ENCODE results near the gene IRX4.

Gene IRX4

DNA sequence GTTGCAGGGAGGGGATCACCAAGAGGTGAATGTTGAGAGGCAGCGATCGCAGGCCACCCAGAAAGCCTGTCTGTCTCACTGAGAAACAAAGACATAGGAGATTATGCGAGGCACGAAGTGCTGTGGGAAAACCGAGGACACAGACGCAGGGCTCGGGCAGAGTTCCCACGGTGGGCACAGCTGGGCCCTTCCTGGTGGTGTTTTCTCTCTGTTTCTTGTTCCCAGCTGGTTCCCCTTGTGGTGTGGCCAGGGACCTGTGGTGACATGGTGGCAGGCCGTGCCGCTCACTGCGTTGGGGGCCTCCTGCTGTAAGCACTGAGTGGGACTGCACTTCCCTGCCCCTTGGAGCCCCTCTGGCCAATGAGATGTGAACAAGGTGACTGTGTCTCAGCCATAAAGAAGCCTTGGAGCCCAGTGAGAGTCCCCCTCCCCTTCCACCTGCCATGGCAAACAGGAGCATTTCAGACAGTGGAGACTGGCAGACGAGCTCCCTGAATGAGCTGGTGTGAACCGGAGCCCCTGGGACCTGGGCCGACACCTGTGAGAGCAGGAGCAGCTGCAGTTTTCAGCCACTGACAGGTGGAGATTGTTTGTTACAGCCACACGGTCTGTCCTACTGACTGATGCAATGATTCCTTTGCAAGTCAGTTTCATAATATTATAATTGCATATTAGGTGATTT is 13.2 kb upstream of the IRX4 start:
- Histone ChIP-seq H3K9me3 (replicated peaks; ENCODE audit: insufficient read depth, low read length) (no peaks in the 10 kb centered on the region), H3K4me3 (ENCODE audit: low read length) (no peak overlapping the region), H2AFZ (ENCODE audit: low read length) (no peak overlapping the region), H3K27ac (ENCODE audit: low read length) (no peak overlapping the region), H4K20me1 (ENCODE audit: insufficient read depth, low read length) (no peaks in the 10 kb centered on the region), H3K4me2 (ENCODE audit: low read depth, low read length) (no peak overlapping the region), H3K4me1 (ENCODE audit: low read length) (no peaks in the 10 kb centered on the region), H3K79me2 (ENCODE audit: low read length) (no peaks in the 10 kb centered on the region), H3K27me3 (replicated peaks; ENCODE audit: insufficient read depth, low read length) (peaks cover 45% of the 10 kb centered on the region), H3K9me2 (replicated peaks; ENCODE audit: insufficient read depth, low read length) (no peaks in the 10 kb centered on the region), H3K9ac (ENCODE audit: low read length) (no peak overlapping the region), H3F3A (ENCODE audit: insufficient read depth, low read length) (no peaks in the 10 kb centered on the region), H3K36me3 (replicated peaks; ENCODE audit: insufficient read depth, low read length) (no peaks in the 10 kb centered on the region)
- no peak for DNase-seq
- TF ChIP-seq CTCF (IDR thresholded peaks at IDR 0.05; ENCODE audit: low read length) (no peak), EZH2phosphoT487 (IDR thresholded peaks at IDR 0.05; ENCODE audit: low read length) (no peak), EZH2 (optimal IDR thresholded peaks at IDR 0.05; ENCODE audit: low read depth, low read length) (no peak)

DNA sequence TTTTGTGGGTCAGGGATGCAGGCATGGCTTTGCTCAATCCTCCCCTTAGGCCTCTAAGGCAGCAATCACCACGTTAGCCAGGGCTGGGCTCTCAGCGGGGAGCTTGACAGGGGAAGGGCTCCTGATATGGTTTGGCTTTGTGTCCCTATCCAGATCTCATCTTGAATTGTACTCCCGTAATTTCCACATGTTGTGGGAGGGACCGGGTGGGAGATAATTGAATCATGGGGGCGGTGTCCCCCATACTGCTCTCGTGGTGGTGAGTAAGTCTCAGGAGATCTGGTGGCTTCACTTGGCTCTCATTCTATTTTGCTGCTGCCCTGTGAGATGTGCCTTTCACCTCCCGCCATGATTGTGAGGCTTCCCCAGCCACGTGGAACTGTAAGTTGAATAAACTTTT is 11.5 kb upstream of the IRX4 start:
- Histone ChIP-seq H3K4me3 (ENCODE audit: low read length) (no peak overlapping the region), H3K9me3 (replicated peaks; ENCODE audit: insufficient read depth, low read length) (no peaks in the 10 kb centered on the region), H3F3A (ENCODE audit: insufficient read depth, low read length) (no peaks in the 10 kb centered on the region), H3K4me1 (ENCODE audit: low read length) (no peaks in the 10 kb centered on the region), H2AFZ (ENCODE audit: low read length) (no peak overlapping the region), H3K4me2 (ENCODE audit: low read depth, low read length) (no peak overlapping the region), H3K36me3 (replicated peaks; ENCODE audit: insufficient read depth, low read length) (no peaks in the 10 kb centered on the region), H3K9me2 (replicated peaks; ENCODE audit: insufficient read depth, low read length) (no peaks in the 10 kb centered on the region), H3K27me3 (replicated peaks; ENCODE audit: insufficient read depth, low read length) (peaks cover 45% of the 10 kb centered on the region), H3K27ac (ENCODE audit: low read length) (no peak overlapping the region), H4K20me1 (ENCODE audit: insufficient read depth, low read length) (no peaks in the 10 kb centered on the region), H3K9ac (ENCODE audit: low read length) (no peak overlapping the region), H3K79me2 (ENCODE audit: low read length) (no peaks in the 10 kb centered on the region)
- no peak for DNase-seq
- no peak for TF ChIP-seq CTCF (IDR thresholded peaks at IDR 0.05; ENCODE audit: low read length)
- TF ChIP-seq EZH2 (optimal IDR thresholded peaks at IDR 0.05; ENCODE audit: low read depth, low read length), result no peak
- no peak for TF ChIP-seq EZH2phosphoT487 (IDR thresholded peaks at IDR 0.05; ENCODE audit: low read length)

DNA sequence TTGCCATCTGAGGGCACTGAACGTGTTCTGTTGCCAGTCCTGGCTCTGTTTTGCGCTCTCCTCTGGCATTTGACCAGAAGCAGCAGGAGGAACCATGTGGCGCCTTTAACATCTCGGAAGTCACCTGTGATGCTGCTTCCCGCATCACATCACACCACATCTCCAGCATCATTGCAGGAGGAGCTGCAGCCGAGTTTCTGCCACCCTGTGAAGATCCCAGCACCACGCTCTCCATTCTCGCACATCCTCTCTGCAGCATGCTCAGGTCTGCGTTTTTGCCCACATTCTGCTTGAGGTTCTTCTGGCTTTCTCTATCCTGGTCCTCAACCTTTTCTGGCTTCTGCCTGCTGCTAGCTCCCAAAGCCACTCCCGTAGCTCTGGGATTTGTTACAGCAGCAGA is 11.0 kb upstream of the IRX4 start:
- H3K36me3 ChIP-seq (replicated peaks; ENCODE audit: insufficient read depth, low read length), result no peaks in the 10 kb centered on the region
- no peaks in the 10 kb centered on the region for H4K20me1 ChIP-seq (ENCODE audit: insufficient read depth, low read length)
- no peaks in the 10 kb centered on the region for H3K9me2 ChIP-seq (replicated peaks; ENCODE audit: insufficient read depth, low read length)
- H3K27me3 ChIP-seq (replicated peaks; ENCODE audit: insufficient read depth, low read length), result peaks cover 45% of the 10 kb centered on the region
- TF ChIP-seq EZH2 (optimal IDR thresholded peaks at IDR 0.05; ENCODE audit: low read depth, low read length) (no peak), CTCF (IDR thresholded peaks at IDR 0.05; ENCODE audit: low read length) (no peak), EZH2phosphoT487 (IDR thresholded peaks at IDR 0.05; ENCODE audit: low read length) (no peak)
- no peaks in the 10 kb centered on the region for H3K4me1 ChIP-seq (ENCODE audit: low read length)
- H3F3A ChIP-seq (ENCODE audit: insufficient read depth, low read length), result no peaks in the 10 kb centered on the region
- H3K27ac ChIP-seq (ENCODE audit: low read length), result no peak overlapping the region
- H3K4me3 ChIP-seq (ENCODE audit: low read length), result 0 out of 2 replicates have a peak overlapping the region, but pooled peaks have one; percentile 58
- H2AFZ ChIP-seq (ENCODE audit: low read length), result no peak overlapping the region
- H3K79me2 ChIP-seq (ENCODE audit: low read length), result no peaks in the 10 kb centered on the region
- no peaks in the 10 kb centered on the region for H3K9me3 ChIP-seq (replicated peaks; ENCODE audit: insufficient read depth, low read length)
- no peak for DNase-seq
- H3K4me2 ChIP-seq (ENCODE audit: low read depth, low read length), result peak overlapping the region; percentile 53; the same call in 1 of the 2 replicates
- no peak overlapping the region for H3K9ac ChIP-seq (ENCODE audit: low read length)

Measured in MM.1S (cell line).